Nephron progenitor cell (in vitro differentiated cells): ENCODE data around the gene CTNNA3.

Experiments used
- DNase-seq: peaks from one replicate; pipeline ENCODE4 v3.0.0; 2021
- H3K27ac Mint-ChIP-seq: 2 replicates; pipeline ENCODE4 v1.8.0; 2021; ENCODE audit warnings: mild to moderate bottlenecking, moderate library complexity, mixed read lengths
- H3K27me3 Mint-ChIP-seq: 2 replicates; pipeline ENCODE4 v1.8.0; 2021; ENCODE audit warnings: mild to moderate bottlenecking, low read depth, mixed read lengths; ENCODE audit not compliant: poor library complexity
- H3K36me3 Mint-ChIP-seq: 2 replicates; pipeline ENCODE4 v1.8.0; 2021; ENCODE audit warnings: low read depth, mixed read lengths
- H3K4me1 Mint-ChIP-seq: 2 replicates; pipeline ENCODE4 v1.8.0; 2021; ENCODE audit warnings: mixed read lengths
- H3K4me3 Mint-ChIP-seq: 2 replicates; pipeline ENCODE4 v1.8.0; 2021; ENCODE audit warnings: mild to moderate bottlenecking, moderate library complexity, mixed read lengths
- H3K9me3 Mint-ChIP-seq: 2 replicates; pipeline ENCODE4 v1.8.0; 2021; ENCODE audit warnings: mild to moderate bottlenecking, moderate library complexity, mixed read lengths
- CTCF ChIP-seq: fragments of 200-600 bp; sonication (generic); IDR thresholded peaks from 2 replicates; pipeline ENCODE4 v1.5.0; 2021; ENCODE audit warnings: antibody characterized with exemption

CTNNA3 gene

GRCh38 chr10:66301078-66301477, 1394.9 kb downstream of the CTNNA3 start:
- H3K4me1 Mint-ChIP-seq, result no peaks in the 10 kb centered on the region
- H3K36me3 Mint-ChIP-seq, result no peaks in the 10 kb centered on the region
- H3K27ac Mint-ChIP-seq, result no peak overlapping the region
- no peak for TF ChIP-seq CTCF
- DNase-seq, result no peak
- no peaks in the 10 kb centered on the region for H3K9me3 Mint-ChIP-seq
- peaks cover 4% of the 10 kb centered on the region for H3K27me3 Mint-ChIP-seq
- no peak overlapping the region for H3K4me3 Mint-ChIP-seq

GRCh38 chr10:66295602-66296001, 1400.4 kb downstream of the CTNNA3 start:
- Mint-ChIP-seq H3K4me1 (no peaks in the 10 kb centered on the region), H3K27ac (no peak overlapping the region), H3K36me3 (no peaks in the 10 kb centered on the region), H3K4me3 (no peak overlapping the region), H3K9me3 (no peaks in the 10 kb centered on the region), H3K27me3 (peaks cover 4% of the 10 kb centered on the region)
- no peak for TF ChIP-seq CTCF
- DNase-seq, result no peak

- Mint-ChIP-seq H3K27ac (no peak overlapping the region), H3K27me3 (peaks cover 3% of the 10 kb centered on the region), H3K36me3 (no peaks in the 10 kb centered on the region), H3K4me1 (no peaks in the 10 kb centered on the region), H3K9me3 (no peaks in the 10 kb centered on the region), H3K4me3 (no peak overlapping the region)
- TF ChIP-seq CTCF, result no peak
- no peak for DNase-seq
Measured at GRCh38 chr10:66294538-66294937, 1401.5 kb downstream of the CTNNA3 start.

GRCh38 chr10:66292922-66293321, 1403.1 kb downstream of the CTNNA3 start:
- no peak for TF ChIP-seq CTCF
- Mint-ChIP-seq H3K4me1 (no peaks in the 10 kb centered on the region), H3K27me3 (no peaks in the 10 kb centered on the region), H3K4me3 (no peak overlapping the region), H3K27ac (no peak overlapping the region), H3K36me3 (no peaks in the 10 kb centered on the region), H3K9me3 (no peaks in the 10 kb centered on the region)
- no peak for DNase-seq

GRCh38 chr10:66292456-66292855, 1403.5 kb downstream of the CTNNA3 start:
- no peak overlapping the region for H3K27ac Mint-ChIP-seq
- H3K36me3 Mint-ChIP-seq, result no peaks in the 10 kb centered on the region
- H3K4me1 Mint-ChIP-seq, result no peaks in the 10 kb centered on the region
- H3K27me3 Mint-ChIP-seq, result no peaks in the 10 kb centered on the region
- DNase-seq, result no peak
- H3K9me3 Mint-ChIP-seq, result no peaks in the 10 kb centered on the region
- TF ChIP-seq CTCF, result no peak
- H3K4me3 Mint-ChIP-seq, result no peak overlapping the region

GRCh38 chr10:66291133-66291532, 1404.9 kb downstream of the CTNNA3 start:
- Mint-ChIP-seq H3K4me3 (no peak overlapping the region), H3K4me1 (no peaks in the 10 kb centered on the region), H3K27ac (no peak overlapping the region), H3K9me3 (no peaks in the 10 kb centered on the region), H3K27me3 (no peaks in the 10 kb centered on the region), H3K36me3 (no peaks in the 10 kb centered on the region)
- TF ChIP-seq CTCF, result no peak
- DNase-seq, result no peak
